LHCN-M2 (cell line): Measurements from ENCODE around the gene MYMK. TPM values are rescaled to one million over a fixed set of nuclear protein-coding genes. Genes with fewer than 3 reads are reported as not detected.

ENCODE experiments used
- DNase-seq: peaks from one replicate; pipeline ENCODE4 v3.0.0-alpha.2; 2012; ENCODE audit warnings: low read depth
- total RNA-seq: library from RNA; depleted of rRNA; stranded (reverse); fragments of >200 nt; gene quantifications from 2 replicates; pipeline ENCODE4 v1.2.3, GENCODE V29; 2014

MYMK gene
- total RNA-seq, 1 experiment from 2014 or later = 0.63 TPM

- DNase-seq = no peak
These were observed 5.9 kb downstream of the MYMK start for GRCh38 chr9:133518706-133519449.

GRCh38 chr9:133518200-133518599 is 6.6 kb downstream of the MYMK start:
- no peak for DNase-seq

DNA sequence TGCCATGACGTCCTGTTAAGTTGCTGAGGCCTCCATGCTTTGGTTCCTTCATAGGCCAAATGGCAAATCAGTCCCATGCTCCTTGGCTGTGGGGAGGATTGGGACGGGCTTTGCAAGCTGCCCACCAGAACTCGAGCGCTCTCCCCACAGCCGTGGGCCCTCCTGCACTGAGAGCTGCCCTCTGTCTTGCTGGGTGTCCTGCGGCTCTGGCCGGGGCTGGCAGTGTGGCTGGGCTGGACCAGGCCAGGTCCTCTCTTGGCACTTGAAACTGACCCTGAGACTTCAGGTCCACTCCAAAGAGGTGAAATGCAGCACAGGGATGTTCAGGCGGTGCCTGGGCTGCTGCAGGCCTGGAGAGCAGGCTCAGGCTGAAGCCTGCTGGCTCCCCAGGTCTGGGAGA is 7.0 kb downstream of the MYMK start:
- no peak for DNase-seq

DNA sequence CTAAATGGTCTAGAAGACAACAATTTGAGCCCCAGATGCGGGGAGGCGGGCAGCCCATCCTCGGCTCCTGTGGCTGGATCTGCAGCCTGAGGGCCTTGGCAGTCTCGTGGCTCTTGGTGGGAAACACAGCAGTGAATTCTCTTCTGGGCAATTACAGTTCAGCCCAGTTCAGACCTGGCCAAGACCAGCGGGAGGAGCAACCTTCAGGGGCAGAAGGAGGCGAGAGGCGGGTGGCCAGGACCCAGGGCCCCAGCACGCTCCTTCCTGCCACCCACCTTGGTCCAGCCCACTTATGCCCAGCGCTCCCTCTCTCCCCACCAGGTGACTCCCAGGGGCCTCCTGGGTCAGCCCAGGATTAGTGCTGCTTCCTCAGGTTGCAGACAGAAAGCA is 7.8 kb downstream of the MYMK start:
- DNase-seq = no peak

GRCh38 chr9:133516256-133516960 is 8.4 kb downstream of the MYMK start:
- no peak for DNase-seq

DNA sequence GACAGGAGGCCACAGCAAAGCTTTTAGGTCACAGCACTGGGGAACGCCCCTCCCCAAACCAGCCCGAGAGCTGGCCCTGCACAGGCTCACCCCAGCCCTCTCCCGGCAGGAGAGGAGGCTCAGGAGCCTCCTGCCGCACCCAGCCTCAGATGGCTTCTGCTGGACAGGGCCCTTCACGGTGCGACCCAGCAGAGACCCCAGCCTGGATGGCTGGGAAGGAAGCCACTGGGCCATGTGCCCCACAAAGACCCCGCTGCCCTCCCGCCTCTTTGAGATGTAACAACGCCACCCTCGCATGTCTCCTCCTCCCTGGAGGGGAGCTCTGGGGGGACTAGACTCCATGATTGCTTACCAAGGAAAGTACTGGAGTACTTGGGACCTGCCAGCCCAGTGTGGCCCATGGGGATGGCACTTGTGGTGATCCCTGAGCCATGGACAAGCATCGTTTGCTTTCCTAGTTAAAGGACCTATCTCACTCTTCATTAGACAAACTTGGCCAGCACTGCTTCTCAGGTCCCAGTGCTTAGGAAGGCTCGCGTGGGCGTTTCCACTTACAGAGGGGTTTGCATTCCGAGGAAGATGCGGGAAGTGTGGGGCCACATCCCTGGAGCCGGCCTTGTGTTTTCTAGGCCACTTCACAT is 9.0 kb downstream of the MYMK start:
- DNase-seq = no peak

DNA sequence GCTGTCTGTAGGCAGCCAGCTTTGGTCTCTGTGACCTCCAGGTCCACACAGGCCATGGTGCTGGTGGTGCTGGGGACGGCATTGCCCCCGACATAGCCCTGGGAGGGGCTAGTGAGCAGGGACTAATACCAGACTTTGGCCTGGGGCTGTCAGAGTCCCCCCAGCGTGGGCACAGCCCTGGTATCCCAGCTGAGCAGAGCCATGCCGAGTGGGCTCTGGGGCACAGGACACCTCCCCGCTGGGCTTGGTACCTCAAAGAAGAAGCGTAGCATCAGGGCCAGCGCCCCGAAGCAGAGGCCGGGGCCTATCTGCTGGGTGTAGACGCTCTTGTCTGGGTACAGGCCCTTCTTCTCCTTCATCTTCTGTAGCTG is 9.5 kb downstream of the MYMK start:
- no peak for DNase-seq

- DNase-seq = no peak
These were observed 10.1 kb downstream of the MYMK start for GRCh38 chr9:133514460-133515239.

DNA sequence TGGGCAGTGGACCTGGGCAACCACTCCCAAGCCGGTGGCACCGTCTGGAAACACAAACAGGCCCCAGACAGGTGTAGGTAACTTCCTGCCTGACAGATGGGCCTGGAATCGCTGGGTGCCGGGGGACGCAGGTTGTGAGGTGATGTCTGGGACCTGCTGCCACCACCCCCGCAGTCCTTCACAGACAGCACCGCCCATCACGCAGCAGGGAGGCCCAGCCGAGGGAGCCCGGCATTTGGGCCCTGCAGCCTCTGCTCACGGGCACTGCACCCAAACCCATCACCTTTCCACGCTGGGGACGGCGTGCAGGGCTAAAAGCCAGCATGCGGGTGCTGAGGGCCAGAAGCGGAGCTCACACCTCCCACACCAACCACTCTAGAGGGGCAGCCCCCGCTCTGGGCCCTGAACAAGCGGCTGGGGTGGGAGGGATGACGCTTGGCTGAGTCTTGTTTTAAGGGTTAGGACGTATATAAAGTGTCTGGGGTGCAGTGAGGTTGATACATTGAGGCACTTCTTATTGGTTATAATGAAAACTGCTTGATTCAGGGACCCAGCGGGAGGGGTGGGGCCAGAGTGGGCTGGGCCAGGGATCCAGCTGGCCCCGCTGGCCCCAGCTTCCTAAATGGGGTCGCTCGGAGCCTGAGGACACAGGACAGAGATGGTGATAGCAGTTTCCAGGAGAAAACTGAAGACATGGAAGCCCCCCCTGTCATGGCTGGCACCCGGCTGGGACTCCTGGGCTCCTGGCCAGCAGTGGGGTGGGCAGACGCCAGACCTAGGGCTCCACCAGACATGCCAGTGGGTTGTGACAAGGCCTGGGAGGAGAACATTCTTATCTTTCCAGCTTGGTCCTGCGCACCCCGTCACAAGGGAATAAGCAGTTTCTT is 11.3 kb downstream of the MYMK start:
- DNase-seq = no peak

DNA sequence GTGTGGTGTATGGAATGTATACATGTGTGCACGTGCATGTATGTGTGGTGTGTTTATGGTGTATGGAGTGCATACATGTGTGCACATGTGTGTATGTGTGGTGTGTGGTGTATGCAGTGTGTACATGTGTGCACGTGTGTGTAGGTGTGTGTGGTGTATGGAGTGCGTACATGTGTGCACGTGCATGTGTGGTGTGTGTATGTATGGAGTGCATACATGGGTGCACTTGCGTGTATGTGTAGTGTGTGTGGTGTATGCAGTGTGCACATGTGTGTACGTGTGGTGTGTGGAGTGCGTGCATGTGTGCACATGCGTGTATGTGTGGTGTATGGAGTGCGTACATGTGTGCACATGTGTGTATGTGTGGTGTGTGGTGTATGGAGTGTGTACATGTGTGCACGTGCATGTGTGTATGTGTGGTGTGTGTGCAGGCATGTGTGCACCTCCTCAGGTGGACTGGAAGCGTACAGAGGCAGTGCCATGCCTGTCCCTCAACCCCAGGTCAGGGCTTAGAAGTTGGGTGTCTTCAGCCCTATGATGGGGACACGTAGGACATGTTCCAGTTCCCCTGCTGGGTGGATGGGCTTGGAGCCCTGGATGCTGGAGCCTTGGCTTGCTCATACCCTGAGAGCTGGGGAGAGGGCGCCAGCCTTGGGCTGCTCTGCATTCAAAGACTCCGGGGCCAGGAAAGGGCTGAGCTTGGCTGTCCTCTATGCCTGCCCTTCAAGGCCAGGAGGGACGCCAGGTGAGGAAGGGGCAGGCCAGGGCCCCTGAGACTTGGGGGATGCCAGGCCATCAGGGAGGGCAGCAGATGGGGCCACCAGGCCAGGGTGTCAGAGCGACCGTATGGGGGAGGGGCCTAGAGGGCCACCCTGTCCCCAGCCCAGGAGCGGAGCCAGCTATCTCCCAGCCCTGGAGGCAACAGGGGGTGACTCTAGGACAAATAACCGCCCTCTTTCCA is 12.2 kb downstream of the MYMK start:
- no peak for DNase-seq

- DNase-seq = no peak
These were observed 13.2 kb downstream of the MYMK start for GRCh38 chr9:133511607-133512006.

DNA sequence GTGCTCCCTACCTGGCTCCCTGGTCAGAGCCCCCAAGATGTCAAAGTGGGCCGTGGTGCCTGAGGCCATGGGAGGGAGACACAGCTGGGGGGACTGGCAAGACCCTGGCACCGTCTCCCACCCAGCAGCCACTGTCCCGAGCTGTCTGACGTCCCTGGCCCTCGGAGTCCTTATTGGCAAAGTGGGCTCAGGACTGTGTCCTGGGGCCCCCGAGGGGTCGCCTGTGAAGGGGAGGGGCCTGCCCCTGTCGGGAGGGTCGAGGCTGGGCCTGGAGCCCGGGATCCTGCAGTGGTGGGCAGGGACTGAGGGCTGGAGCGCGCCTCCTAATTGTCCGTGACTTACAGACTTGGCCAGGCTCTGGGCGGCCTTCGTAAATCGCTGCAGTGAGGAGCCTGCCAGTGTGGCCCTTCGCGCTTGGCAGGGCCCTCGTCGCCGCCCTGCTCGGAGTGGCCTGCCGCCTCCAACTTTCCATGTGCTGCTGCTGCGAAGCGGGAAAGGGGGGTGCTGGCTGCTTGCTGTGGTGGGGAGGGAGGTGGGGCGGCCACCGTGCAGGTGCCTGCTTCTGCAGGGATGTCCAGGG is 13.7 kb downstream of the MYMK start:
- DNase-seq = no peak

DNA sequence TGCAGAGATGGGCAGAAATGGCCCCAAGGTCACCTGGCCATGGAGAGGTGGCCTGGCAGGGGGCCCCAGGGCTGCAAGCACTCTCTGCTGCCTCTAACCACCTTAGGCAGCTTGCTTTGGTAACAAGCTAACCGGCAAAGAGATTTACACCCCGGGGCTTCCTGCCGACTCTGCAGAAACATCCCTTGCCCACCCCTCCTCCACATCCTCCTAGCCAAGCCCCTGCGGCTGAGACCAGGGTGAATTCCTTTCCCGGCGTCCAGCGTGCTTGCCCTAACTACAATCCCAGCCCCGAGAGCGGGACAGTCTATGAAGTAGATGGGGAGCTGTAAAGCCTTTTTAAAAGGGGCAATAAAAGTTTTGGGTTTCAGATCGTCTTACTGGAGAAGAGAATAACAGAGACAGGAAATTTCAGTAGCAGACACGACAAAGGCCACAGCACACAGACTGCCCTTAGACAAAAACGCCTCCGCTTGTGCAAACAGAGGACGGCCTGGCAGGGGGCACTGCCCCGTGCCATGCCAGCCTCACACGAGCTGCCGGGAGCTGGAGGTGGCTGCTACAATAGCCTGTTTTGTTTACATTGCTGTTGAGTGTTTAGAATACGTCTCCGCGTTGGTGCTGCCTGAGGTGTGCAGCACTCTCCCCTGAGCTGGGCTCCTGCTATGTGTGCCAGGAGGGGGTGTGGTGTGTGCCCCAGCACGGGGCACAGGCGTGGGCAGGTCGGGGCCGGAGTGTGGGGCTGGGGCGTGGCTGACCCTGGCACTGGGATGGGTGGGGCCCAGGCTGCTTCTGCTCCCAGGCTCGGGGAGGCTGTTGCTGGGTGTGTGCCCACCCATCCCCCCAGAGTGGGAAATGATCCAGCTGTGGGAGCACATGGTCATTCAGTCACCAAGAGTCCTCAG is 15.3 kb downstream of the MYMK start:
- no peak for DNase-seq

DNA sequence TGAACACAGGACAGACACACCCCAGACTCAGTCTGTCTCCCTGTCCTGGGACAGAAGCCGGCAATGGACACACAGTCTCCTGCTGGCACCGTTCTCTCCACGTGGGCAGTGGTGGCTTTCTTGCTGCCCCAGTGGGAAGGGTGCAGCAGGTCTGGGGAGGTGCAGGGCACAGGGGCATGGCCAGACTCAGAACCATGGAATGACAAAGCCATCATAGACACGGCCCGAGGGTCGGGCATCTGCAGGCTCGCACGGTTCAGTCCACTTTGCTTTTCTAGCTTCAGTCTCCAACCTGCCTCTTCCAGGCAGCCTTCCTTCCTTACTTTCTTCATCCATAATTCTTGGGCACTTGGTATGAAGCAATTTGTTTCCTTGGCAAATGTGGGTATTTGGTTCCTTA is 16.7 kb downstream of the MYMK start:
- no peak for DNase-seq

GRCh38 chr9:133507246-133507965 is 17.4 kb downstream of the MYMK start:
- no peak for DNase-seq

GRCh38 chr9:133506653-133507038 is 18.1 kb downstream of the MYMK start:
- peak; percentile 95 for DNase-seq

GRCh38 chr9:133505901-133506652 is 18.7 kb downstream of the MYMK start:
- no peak for DNase-seq
